GM12892 (cell line): ENCODE measurements around the gene LPAR3.

Experiments
- POLR2A ChIP-seq: IDR thresholded peaks from 2 replicates; pipeline ENCODE4 v1.6.1; 2011; ENCODE audit warnings: low read depth, low read length, control low read depth
- POLR2AphosphoS5 ChIP-seq: IDR thresholded peaks from 2 replicates; pipeline ENCODE4 v1.6.1; 2011; ENCODE audit warnings: low read depth, low read length, control low read depth

DNA sequence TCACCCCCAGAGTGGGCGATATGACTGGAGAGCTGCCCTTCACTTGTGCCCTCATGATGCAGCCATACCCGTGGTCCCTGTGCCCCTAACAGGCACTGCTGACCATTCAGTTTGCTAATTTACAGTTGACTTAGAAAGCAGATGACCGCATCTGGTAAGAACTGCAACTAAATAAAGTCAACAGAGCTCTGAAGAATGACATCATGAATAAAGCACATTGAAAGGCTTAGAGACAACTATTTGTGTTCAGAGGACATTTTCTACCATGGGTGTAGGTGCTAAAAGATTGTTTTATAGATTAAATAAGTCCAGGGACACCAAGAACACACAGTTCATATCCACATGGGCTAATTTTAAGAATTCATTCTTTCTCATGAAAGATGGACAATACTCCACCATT, 65.5 kb downstream of the LPAR3 start:
- TF ChIP-seq POLR2AphosphoS5 = no peak
- TF ChIP-seq POLR2A = no peak
